ENCODE results near the gene ITSN2. TPM values are rescaled to one million over a fixed set of nuclear protein-coding genes. Genes with fewer than 3 reads are reported as not detected.

The ITSN2 gene
- total RNA-seq, 1 donor from 2014 or later, result 23.8 TPM

DNA sequence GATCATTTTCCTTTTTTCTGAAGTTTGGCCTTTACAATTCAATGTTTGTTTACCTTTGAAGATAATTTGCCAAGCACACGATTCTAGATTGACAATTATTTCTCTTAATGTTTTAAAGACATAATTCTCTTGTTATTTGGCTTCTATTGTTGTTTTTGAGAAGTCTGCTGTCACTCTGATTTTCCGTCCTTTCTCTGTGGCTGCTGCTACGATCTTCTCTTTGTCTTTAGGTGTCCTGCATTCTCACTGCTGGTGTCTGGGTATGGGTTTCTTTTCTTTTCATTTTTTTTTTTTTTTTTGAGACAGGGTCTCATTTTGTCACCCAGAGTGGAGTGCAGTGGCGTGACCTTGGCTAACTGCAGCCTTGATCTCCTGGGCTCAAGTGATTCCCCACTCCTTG, 200.6 kb downstream of the ITSN2 start:
- H3K36me3 Mint-ChIP-seq (ENCODE audit: low read depth, unreplicated experiment), result peaks cover 8% of the 10 kb centered on the region
- no peak for TF ChIP-seq EZH2 (IDR thresholded peaks at IDR 0.05; ENCODE audit: insufficient read depth, low read length)
- H3K27me3 ChIP-seq (ENCODE audit: insufficient read depth, low read length), result no peaks in the 10 kb centered on the region
- no peaks in the 10 kb centered on the region for H3K4me1 ChIP-seq (ENCODE audit: insufficient read depth, low read length)
- FAIRE-seq (no peak), DNase-seq (ENCODE audit: low read depth) (no peak)
- no peaks in the 10 kb centered on the region for H3K9me3 ChIP-seq (ENCODE audit: insufficient read depth, low read depth, low read length)
- no peaks in the 10 kb centered on the region for H3K79me2 ChIP-seq (ENCODE audit: insufficient read depth, low read length)
- H3K4me3 Mint-ChIP-seq (ENCODE audit: unreplicated experiment), result no peak overlapping the region
- H2AFZ ChIP-seq (ENCODE audit: low read depth, low read length), result no peak overlapping the region
- no peaks in the 10 kb centered on the region for H3K27me3 Mint-ChIP-seq (ENCODE audit: low read depth, unreplicated experiment)
- no peak overlapping the region for H3K4me2 ChIP-seq (ENCODE audit: low read length)
- H3K27ac ChIP-seq (ENCODE audit: low read depth, low read length), result no peak overlapping the region
- peaks cover 11% of the 10 kb centered on the region for H3K9me3 Mint-ChIP-seq (ENCODE audit: unreplicated experiment)
- H3K36me3 ChIP-seq (ENCODE audit: insufficient read depth, low read length), result no peaks in the 10 kb centered on the region
- H3K4me3 ChIP-seq (ENCODE audit: insufficient read depth, low read depth, low read length), result no peak overlapping the region
- no peak overlapping the region for H3K27ac Mint-ChIP-seq (ENCODE audit: unreplicated experiment)
- no peaks in the 10 kb centered on the region for H3K4me1 Mint-ChIP-seq (ENCODE audit: low read depth, unreplicated experiment)
- H3K9ac ChIP-seq (ENCODE audit: low read length), result no peak overlapping the region
- no peaks in the 10 kb centered on the region for H4K20me1 ChIP-seq (ENCODE audit: insufficient read depth, low read length)

DNA sequence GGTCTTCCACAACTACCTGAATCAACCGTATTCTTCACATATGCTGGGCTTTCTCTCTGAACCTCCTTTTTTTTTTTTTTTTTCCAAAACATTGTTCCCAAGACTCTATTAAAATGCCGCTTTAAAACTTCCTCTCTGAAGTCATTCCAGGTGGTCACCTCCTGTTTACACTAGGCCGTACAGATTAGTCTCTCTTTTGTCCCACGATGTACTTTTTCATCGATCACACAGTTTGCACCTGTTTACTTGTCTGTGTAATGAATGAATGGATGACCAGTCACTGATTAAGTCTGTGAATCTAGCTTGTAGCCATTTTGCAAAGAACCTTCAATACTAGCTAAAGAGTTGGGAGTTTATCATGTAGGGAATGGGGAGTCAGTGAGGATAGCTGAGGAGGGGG, 202.2 kb downstream of the ITSN2 start:
- Histone ChIP-seq H3K9ac (ENCODE audit: low read length) (no peak overlapping the region), H3K27ac (ENCODE audit: low read depth, low read length) (no peak overlapping the region), H3K36me3 (ENCODE audit: insufficient read depth, low read length) (no peaks in the 10 kb centered on the region), H3K79me2 (ENCODE audit: insufficient read depth, low read length) (no peaks in the 10 kb centered on the region), H3K4me2 (ENCODE audit: low read length) (no peak overlapping the region), H4K20me1 (ENCODE audit: insufficient read depth, low read length) (no peaks in the 10 kb centered on the region), H2AFZ (ENCODE audit: low read depth, low read length) (no peak overlapping the region), H3K4me1 (ENCODE audit: insufficient read depth, low read length) (no peaks in the 10 kb centered on the region), H3K27me3 (ENCODE audit: insufficient read depth, low read length) (no peaks in the 10 kb centered on the region), H3K9me3 (ENCODE audit: insufficient read depth, low read depth, low read length) (no peaks in the 10 kb centered on the region), H3K4me3 (ENCODE audit: insufficient read depth, low read depth, low read length) (no peak overlapping the region)
- no peak for FAIRE-seq
- Mint-ChIP-seq H3K4me3 (ENCODE audit: unreplicated experiment) (no peak overlapping the region), H3K36me3 (ENCODE audit: low read depth, unreplicated experiment) (peaks cover 10% of the 10 kb centered on the region), H3K27ac (ENCODE audit: unreplicated experiment) (no peak overlapping the region), H3K4me1 (ENCODE audit: low read depth, unreplicated experiment) (no peaks in the 10 kb centered on the region), H3K27me3 (ENCODE audit: low read depth, unreplicated experiment) (no peaks in the 10 kb centered on the region), H3K9me3 (ENCODE audit: unreplicated experiment) (peaks cover 11% of the 10 kb centered on the region)
- no peak for DNase-seq (ENCODE audit: low read depth)
- no peak for TF ChIP-seq EZH2 (IDR thresholded peaks at IDR 0.05; ENCODE audit: insufficient read depth, low read length)
- TF ChIP-seq, protein P1, sequence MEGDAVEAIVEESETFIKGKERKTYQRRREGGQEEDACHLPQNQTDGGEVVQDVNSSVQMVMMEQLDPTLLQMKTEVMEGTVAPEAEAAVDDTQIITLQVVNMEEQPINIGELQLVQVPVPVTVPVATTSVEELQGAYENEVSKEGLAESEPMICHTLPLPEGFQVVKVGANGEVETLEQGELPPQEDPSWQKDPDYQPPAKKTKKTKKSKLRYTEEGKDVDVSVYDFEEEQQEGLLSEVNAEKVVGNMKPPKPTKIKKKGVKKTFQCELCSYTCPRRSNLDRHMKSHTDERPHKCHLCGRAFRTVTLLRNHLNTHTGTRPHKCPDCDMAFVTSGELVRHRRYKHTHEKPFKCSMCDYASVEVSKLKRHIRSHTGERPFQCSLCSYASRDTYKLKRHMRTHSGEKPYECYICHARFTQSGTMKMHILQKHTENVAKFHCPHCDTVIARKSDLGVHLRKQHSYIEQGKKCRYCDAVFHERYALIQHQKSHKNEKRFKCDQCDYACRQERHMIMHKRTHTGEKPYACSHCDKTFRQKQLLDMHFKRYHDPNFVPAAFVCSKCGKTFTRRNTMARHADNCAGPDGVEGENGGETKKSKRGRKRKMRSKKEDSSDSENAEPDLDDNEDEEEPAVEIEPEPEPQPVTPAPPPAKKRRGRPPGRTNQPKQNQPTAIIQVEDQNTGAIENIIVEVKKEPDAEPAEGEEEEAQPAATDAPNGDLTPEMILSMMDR (IDR thresholded peaks at IDR 0.05; ENCODE audit: insufficient read depth, low read depth, low read length), result no peak

DNA sequence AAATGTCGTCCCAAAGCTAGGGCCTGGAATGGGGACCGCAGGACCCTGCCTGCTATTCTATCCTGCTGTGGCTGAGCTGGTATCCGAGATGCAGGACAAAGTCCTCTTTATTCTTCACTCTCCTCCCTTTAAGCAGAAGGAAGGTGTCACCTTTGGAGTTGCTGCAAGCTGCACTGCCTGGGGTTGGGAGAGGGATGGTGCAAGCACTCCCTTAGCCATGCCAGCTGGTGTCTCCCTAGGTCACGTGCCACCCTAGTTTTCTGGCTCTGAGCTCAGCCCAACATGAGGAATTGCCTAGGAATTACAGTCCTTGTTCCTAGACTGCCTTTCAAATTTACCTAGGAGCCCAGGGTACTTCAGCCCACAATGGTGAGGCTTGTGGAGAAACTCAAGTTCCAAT, 206.9 kb downstream of the ITSN2 start:
- Histone ChIP-seq H3K4me3 (ENCODE audit: insufficient read depth, low read depth, low read length) (no peak overlapping the region), H3K79me2 (ENCODE audit: insufficient read depth, low read length) (no peaks in the 10 kb centered on the region), H3K4me2 (ENCODE audit: low read length) (no peak overlapping the region), H3K4me1 (ENCODE audit: insufficient read depth, low read length) (no peaks in the 10 kb centered on the region), H3K27me3 (ENCODE audit: insufficient read depth, low read length) (no peaks in the 10 kb centered on the region), H3K27ac (ENCODE audit: low read depth, low read length) (no peak overlapping the region), H4K20me1 (ENCODE audit: insufficient read depth, low read length) (no peaks in the 10 kb centered on the region), H3K9me3 (ENCODE audit: insufficient read depth, low read depth, low read length) (no peaks in the 10 kb centered on the region), H2AFZ (ENCODE audit: low read depth, low read length) (no peak overlapping the region), H3K9ac (ENCODE audit: low read length) (no peak overlapping the region), H3K36me3 (ENCODE audit: insufficient read depth, low read length) (no peaks in the 10 kb centered on the region)
- H3K4me3 Mint-ChIP-seq (ENCODE audit: unreplicated experiment), result no peak overlapping the region
- H3K9me3 Mint-ChIP-seq (ENCODE audit: unreplicated experiment), result peaks cover 8% of the 10 kb centered on the region
- H3K27ac Mint-ChIP-seq (ENCODE audit: unreplicated experiment), result no peak overlapping the region
- FAIRE-seq (no peak), DNase-seq (ENCODE audit: low read depth) (no peak)
- no peaks in the 10 kb centered on the region for H3K4me1 Mint-ChIP-seq (ENCODE audit: low read depth, unreplicated experiment)
- TF ChIP-seq, protein P1 (IDR thresholded peaks at IDR 0.05; ENCODE audit: insufficient read depth, low read depth, low read length), result no peak
- TF ChIP-seq EZH2 (IDR thresholded peaks at IDR 0.05; ENCODE audit: insufficient read depth, low read length), result no peak
- no peaks in the 10 kb centered on the region for H3K27me3 Mint-ChIP-seq (ENCODE audit: low read depth, unreplicated experiment)
- H3K36me3 Mint-ChIP-seq (ENCODE audit: low read depth, unreplicated experiment), result peaks cover 12% of the 10 kb centered on the region

Other genes with a start within 250 kb of the ITSN2 start
- 0.48 and 0.64 TPM in 2 replicates for gene PFN4, start 237.2 kb downstream of the ITSN2 start, total RNA-seq
- gene FAM228B, start 237.1 kb downstream of the ITSN2 start, total RNA-seq, result 9.7 and 10.4 TPM in 2 replicates
- gene FAM228A, start 185.5 kb downstream of the ITSN2 start, total RNA-seq, result not detected in 2 replicates
- 14.7 and 15.2 TPM in 2 replicates for gene NCOA1, start 130.7 kb upstream of the ITSN2 start, total RNA-seq